Neural progenitor cell (in vitro differentiated cells): ENCODE data around the gene UGT1A1. TPM values are rescaled to one million over a fixed set of nuclear protein-coding genes. Genes with fewer than 3 reads are reported as not detected.
"Not testable (repeated sequence)": the region's sequence is repeated elsewhere in the genome, so short reads cannot be mapped to it uniquely, and the experiment has no call there.

ENCODE experiments used
- DNase-seq: peaks from one replicate; pipeline ENCODE4 v3.0.0-alpha.2; 2016; ENCODE audit warnings: low spot score
- H2AFZ ChIP-seq: fragments of 200-600 bp; sonication (generic); replicated peaks from 2 replicates; pipeline ENCODE4 v1.6.1; 2016; ENCODE audit warnings: antibody characterized with exemption
- H3F3A ChIP-seq: fragments of 200-600 bp; sonication (generic); 2 replicates; pipeline ENCODE4 v1.6.1; 2016; ENCODE audit warnings: antibody characterized with exemption, low read depth
- H3K27ac ChIP-seq: fragments of 200-600 bp; sonication (generic); 2 replicates; pipeline ENCODE4 v1.5.1; 2016; ENCODE audit warnings: mild to moderate bottlenecking
- H3K27me3 ChIP-seq: fragments of 200-600 bp; sonication (generic); 2 replicates; pipeline ENCODE4 v1.6.1; 2016; ENCODE audit warnings: mild to moderate bottlenecking, moderate library complexity
- H3K36me3 ChIP-seq: fragments of 200-600 bp; sonication (generic); 2 replicates; pipeline ENCODE4 v1.5.1; 2016
- H3K4me1 ChIP-seq: fragments of 200-600 bp; sonication (generic); 2 replicates; pipeline ENCODE4 v1.6.1; 2016; ENCODE audit warnings: mixed run types
- H3K4me2 ChIP-seq: fragments of 200-600 bp; sonication (generic); 2 replicates; pipeline ENCODE4 v1.6.1; 2016
- H3K4me3 ChIP-seq: fragments of 200-600 bp; sonication (generic); 2 replicates; pipeline ENCODE4 v1.5.1; 2016
- H3K79me2 ChIP-seq: fragments of 200-600 bp; sonication (generic); 2 replicates; pipeline ENCODE4 v1.6.1; 2016; ENCODE audit warnings: low read depth
- H3K9ac ChIP-seq: fragments of 200-600 bp; sonication (generic); 2 replicates; pipeline ENCODE4 v1.6.1; 2016
- H3K9me3 ChIP-seq: fragments of 200-600 bp; sonication (generic); 2 replicates; pipeline ENCODE4 v1.5.1; 2016; ENCODE audit warnings: low read depth
- H4K20me1 ChIP-seq: fragments of 200-600 bp; sonication (generic); 2 replicates; pipeline ENCODE4 v1.6.1; 2016; ENCODE audit warnings: low read depth
- H3K27ac Mint-ChIP-seq: 3 replicates; pipeline ENCODE4 v1.8.0; 2021; ENCODE audit warnings: mixed read lengths
- H3K27me3 Mint-ChIP-seq: 2 replicates; pipeline ENCODE4 v1.8.0; 2022; ENCODE audit warnings: low read depth, mild to moderate bottlenecking, inconsistent platforms, moderate library complexity, mixed read lengths; ENCODE audit not compliant: insufficient read depth
- H3K36me3 Mint-ChIP-seq: 3 replicates; pipeline ENCODE4 v1.8.0; 2021; ENCODE audit warnings: mixed read lengths
- H3K4me1 Mint-ChIP-seq: 3 replicates; pipeline ENCODE4 v1.8.0; 2021; ENCODE audit warnings: mixed read lengths
- H3K4me3 Mint-ChIP-seq: 3 replicates; pipeline ENCODE4 v1.8.0; 2021; ENCODE audit warnings: mild to moderate bottlenecking, moderate library complexity, mixed read lengths
- H3K9me3 Mint-ChIP-seq: 3 replicates; pipeline ENCODE4 v1.8.0; 2020; ENCODE audit warnings: mixed read lengths
- CTCF ChIP-seq: fragments of 200-600 bp; sonication (generic); IDR thresholded peaks from 2 replicates; pipeline ENCODE4 v1.5.1; 2017; ENCODE audit warnings: antibody characterized with exemption, mild to moderate bottlenecking
- EZH2 ChIP-seq: fragments of 200-600 bp; sonication (generic); IDR thresholded peaks from 2 replicates; pipeline ENCODE4 v1.6.1; 2017; ENCODE audit warnings: antibody characterized with exemption, mild to moderate bottlenecking, moderate library complexity
- EZH2phosphoT487 ChIP-seq: fragments of 200-600 bp; sonication (generic); IDR thresholded peaks from 2 replicates; pipeline ENCODE4 v1.6.1; 2017; ENCODE audit warnings: antibody characterized with exemption
- total RNA-seq: library from RNA; depleted of rRNA; stranded (reverse); fragments of >200 nt; gene quantifications from 2 replicates; pipeline ENCODE4 v1.2.3, GENCODE V29; 2015; ENCODE audit warnings: low replicate concordance

The UGT1A1 gene
- total RNA-seq, 1 donor from 2014 or later = not detected

GRCh38 chr2:233746475-233747282 lies 13.4 kb upstream of the UGT1A1 start:
- H3K4me3 Mint-ChIP-seq = no peak overlapping the region
- Histone ChIP-seq H3K27me3 (no peaks in the 10 kb centered on the region), H3F3A (no peaks in the 10 kb centered on the region), H3K27ac (no peak overlapping the region), H3K4me3 (no peak overlapping the region), H4K20me1 (no peaks in the 10 kb centered on the region), H3K4me2 (no peak overlapping the region), H3K79me2 (no peaks in the 10 kb centered on the region), H3K9me3 (no peaks in the 10 kb centered on the region), H3K9ac (no peak overlapping the region), H2AFZ (no peak overlapping the region), H3K36me3 (no peaks in the 10 kb centered on the region), H3K4me1 (no peaks in the 10 kb centered on the region)
- no peak for DNase-seq
- peaks cover 25% of the 10 kb centered on the region for H3K9me3 Mint-ChIP-seq
- peaks cover 4% of the 10 kb centered on the region for H3K27me3 Mint-ChIP-seq
- TF ChIP-seq EZH2phosphoT487 = no peak
- no peak for TF ChIP-seq CTCF
- no peak for TF ChIP-seq EZH2
- peaks cover 1% of the 10 kb centered on the region for H3K36me3 Mint-ChIP-seq
- H3K4me1 Mint-ChIP-seq = peaks cover 5% of the 10 kb centered on the region
- H3K27ac Mint-ChIP-seq = peak overlapping the region; percentile 94

DNA sequence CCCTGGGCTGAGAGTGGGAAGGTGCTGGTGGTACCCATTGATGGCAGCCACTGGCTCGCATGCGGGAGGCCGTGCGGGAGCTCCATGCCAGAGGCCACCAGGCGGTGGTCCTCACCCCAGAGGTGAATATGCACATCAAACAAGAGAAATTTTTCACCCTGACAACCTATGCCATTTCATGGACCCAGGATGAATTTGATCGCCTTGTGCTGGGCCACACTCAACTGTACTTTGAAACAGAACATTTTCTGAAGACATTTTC lies 12.9 kb upstream of the UGT1A1 start:
- Histone ChIP-seq H4K20me1 (no peaks in the 10 kb centered on the region), H3K4me3 (no peak overlapping the region), H3K79me2 (no peaks in the 10 kb centered on the region), H3K36me3 (no peaks in the 10 kb centered on the region), H3K9me3 (no peaks in the 10 kb centered on the region), H3K27ac (no peak overlapping the region), H3F3A (no peaks in the 10 kb centered on the region), H3K4me2 (no peak overlapping the region), H3K9ac (no peak overlapping the region), H3K4me1 (no peaks in the 10 kb centered on the region), H2AFZ (no peak overlapping the region), H3K27me3 (no peaks in the 10 kb centered on the region)
- peaks cover 4% of the 10 kb centered on the region for H3K27me3 Mint-ChIP-seq
- peaks cover 1% of the 10 kb centered on the region for H3K36me3 Mint-ChIP-seq
- H3K9me3 Mint-ChIP-seq = peaks cover 28% of the 10 kb centered on the region
- no peak for DNase-seq
- H3K4me3 Mint-ChIP-seq = no peak overlapping the region
- H3K27ac Mint-ChIP-seq = no peak overlapping the region
- no peak for TF ChIP-seq CTCF
- H3K4me1 Mint-ChIP-seq = peaks cover 5% of the 10 kb centered on the region

DNA sequence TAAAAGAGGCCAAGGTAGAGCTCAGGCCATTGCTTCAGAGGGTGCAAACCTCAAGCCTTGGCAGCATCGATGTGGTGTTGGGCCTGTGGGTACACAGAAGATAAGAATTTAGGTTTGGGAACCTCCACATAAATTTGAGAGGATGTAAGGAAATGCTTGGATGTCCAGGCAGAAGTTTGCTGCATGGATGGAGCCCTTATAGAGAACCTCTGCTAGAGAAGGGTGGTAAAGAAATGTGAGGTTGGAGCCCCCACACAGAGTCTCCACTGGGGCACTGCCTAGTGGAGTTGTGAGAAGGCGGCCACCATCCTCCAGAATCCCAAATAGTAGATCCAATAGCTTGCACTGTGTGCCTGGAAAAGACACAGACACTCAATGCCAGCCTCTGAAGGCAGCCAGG lies 9.4 kb upstream of the UGT1A1 start:
- not testable (repeated sequence) for H3K36me3 Mint-ChIP-seq, H3F3A ChIP-seq, H3K4me3 ChIP-seq, H3K27ac ChIP-seq, H3K9me3 ChIP-seq, H3K36me3 ChIP-seq, H3K9ac ChIP-seq, H3K4me1 Mint-ChIP-seq, H2AFZ ChIP-seq, H3K4me2 ChIP-seq, DNase-seq, H3K27ac Mint-ChIP-seq, H4K20me1 ChIP-seq, H3K79me2 ChIP-seq, H3K27me3 Mint-ChIP-seq, H3K27me3 ChIP-seq, H3K4me1 ChIP-seq, H3K4me3 Mint-ChIP-seq
- H3K9me3 Mint-ChIP-seq = peaks cover 36% of the 10 kb centered on the region

- not testable (repeated sequence) for H3K27ac Mint-ChIP-seq, H3K36me3 Mint-ChIP-seq, H3K9me3 ChIP-seq, H3K79me2 ChIP-seq, H3F3A ChIP-seq, H4K20me1 ChIP-seq, H3K4me1 Mint-ChIP-seq, H3K27me3 ChIP-seq, H3K4me2 ChIP-seq, H3K27me3 Mint-ChIP-seq, H3K4me1 ChIP-seq, H3K36me3 ChIP-seq, DNase-seq, H3K4me3 ChIP-seq, H2AFZ ChIP-seq, H3K4me3 Mint-ChIP-seq, H3K27ac ChIP-seq, H3K9ac ChIP-seq
- peaks cover 36% of the 10 kb centered on the region for H3K9me3 Mint-ChIP-seq
Observed at GRCh38 chr2:233751212-233752009, 8.7 kb upstream of the UGT1A1 start.
